Dedifferentiated amniotic fluid mesenchymal stem cell (primary cell): Measurements from ENCODE around the gene PGM5.
"Not testable (repeated sequence)": the region's sequence is repeated elsewhere in the genome, so short reads cannot be mapped to it uniquely, and the experiment has no call there.

Experiments used
- DNase-seq: peaks from one replicate; pipeline ENCODE4 v3.0.0-alpha.2; 2016; ENCODE audit errors: extremely low spot score

The PGM5 gene

DNA sequence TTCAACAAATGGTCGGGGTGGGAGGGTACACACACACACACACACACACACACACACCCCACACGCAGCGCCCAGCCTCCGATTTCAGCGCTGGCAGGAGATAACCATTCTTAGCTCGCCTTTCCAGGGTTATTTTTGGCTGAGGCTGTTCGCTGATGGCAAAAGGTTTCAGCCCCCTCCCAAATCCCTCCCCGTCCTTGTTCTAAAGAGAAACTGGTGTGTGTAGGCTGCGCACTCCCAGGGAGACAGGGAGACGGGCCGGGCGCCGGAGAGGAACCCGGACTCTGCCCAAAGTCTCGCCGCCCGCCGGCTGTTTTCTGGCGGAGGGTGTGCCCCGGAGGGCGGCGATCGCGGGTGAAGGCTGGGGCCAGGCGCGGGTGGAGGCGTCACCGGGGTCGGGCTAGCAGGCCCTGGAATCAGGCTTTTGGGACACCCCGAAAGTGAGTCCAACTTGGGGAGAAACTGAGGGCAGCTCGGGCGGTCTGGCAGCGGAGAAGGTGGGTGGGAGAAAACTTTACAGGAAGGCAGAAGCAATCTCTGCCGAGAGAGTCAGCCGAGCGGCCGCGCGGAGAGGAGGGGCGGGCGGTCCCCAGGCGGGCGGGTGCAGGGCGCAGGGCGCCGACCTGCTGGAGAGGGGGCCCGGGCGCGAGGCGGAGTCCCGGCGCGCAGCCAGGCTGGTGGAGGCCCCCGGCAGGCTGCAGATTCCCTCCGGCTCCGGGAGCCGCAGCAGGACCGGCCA lies at the start of gene PGM5:
Gene PGM5, plus strand, starts transcription at position 232 of the 739 bp plus-strand sequence. CDS start 517 bp downstream, outside the sequence.
- DNase-seq = not testable (repeated sequence)

DNA sequence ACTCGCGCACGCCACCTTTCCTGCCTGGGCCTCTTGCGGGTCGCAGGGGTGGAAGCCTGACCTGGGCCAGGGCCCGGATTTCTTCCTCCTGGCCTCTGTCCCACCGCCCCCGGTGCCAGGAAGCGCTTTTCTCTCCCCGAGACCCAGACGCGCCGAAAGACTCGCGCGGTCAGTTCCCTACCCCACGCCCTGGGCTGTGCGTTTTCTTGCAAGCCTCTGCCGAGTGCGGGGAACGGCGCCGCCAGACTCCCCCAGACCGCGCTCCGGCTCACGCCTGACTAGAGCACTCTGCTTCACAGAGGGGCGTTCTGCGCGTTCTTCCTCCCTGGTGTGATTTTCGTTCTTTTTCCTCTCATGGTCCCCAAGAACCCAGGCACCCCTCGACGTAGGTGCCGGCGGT lies 49.3 kb upstream of the PGM5 start:
- not testable (repeated sequence) for DNase-seq

DNA sequence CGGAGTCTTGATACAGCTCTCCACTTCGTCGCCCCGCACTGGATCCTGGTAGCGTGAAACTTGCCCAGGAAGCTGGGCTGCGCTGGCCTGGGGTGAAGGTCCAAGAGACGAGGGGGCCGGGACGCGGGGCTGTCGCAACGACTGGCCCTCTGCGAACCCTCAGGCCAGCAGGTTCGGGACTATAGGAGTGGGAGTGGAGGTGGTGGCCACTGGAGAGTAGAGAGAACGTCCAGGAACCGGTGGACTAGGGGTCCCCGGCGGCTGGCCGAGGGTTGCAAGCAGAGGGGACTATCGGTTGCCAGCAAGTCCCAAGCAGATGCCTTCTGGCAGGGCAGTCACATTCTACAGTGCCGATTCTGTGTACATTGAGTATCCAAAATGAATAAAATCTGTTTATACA lies 48.8 kb upstream of the PGM5 start:
- DNase-seq = not testable (repeated sequence)

DNA sequence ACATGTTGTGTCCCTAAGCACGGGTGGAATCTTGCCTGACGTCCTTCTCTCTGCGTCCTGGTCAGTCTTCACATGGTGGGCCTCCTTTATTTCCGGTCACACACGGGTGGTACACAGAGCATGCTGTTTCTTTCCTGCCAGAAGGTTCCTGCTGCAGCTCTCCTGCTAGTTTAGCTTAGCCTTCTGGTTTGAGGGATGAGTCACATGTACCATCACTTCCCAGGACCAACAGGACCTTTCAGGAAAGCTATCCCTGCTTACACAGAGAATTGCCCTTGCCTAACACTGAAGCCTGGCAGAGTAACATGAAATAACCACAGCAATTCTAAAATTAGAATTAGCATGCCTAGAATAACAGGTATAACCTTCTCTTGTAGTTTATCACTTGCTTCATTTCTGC lies 45.2 kb upstream of the PGM5 start:
- not testable (repeated sequence) for DNase-seq

DNA sequence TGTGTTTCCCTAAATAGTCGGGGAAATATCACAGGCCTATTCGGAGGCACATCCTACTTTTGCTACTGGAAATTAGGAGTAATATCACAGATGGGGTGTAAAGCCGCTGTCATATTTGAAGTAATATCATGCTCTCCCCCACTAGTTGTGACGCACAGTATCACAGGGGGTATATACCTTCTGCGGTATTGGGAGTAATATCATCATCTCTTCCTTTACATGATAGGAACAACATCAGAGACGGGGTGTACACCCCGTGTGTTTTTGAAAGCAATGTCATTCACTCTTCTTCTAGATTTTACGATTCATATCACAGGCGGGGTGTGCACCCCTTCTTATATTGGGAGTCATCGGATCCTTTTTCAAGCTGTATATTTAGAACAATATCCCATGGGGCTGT lies 38.2 kb upstream of the PGM5 start:
- DNase-seq = not testable (repeated sequence)

DNA sequence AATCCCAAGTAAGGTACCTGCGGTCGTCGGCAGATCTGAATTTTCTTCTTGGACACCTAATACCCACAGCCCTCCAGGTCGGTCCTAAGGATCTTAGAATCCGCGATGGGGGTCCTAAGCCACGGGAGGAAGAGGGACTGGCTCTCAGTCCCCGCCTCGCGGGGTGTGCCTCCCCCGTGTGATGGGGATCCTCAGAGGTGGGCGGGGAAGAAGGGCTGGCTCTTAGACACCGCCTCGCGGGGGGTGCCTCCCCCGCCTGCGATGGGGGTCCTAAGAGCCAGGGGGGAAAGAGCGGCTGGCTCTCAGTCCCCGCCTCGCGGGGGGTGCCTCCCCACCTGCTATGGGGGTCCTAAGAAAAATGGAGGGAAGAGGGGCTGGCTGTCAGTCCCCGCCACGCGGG lies 32.7 kb upstream of the PGM5 start:
- DNase-seq = not testable (repeated sequence)

DNA sequence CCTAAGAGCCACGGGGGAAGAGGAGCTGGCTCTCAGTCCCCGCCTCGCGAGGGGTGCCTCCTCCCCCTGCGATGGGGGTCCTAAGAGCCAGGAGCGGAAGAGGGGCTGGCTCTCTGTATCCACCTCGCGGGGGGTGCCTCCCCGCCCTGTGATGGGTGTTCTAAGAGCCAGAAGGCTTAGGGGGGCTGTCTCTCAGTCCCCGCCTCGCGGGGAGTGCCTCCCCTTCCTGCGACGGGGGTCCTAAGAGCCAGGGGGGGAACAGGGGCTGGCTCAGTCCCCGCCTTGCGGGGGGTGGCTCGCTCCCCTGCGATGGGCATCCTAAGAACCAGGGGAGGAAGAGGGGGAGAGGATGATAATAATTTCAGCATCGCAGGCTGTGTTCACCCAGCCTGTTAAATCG lies 31.9 kb upstream of the PGM5 start:
- not testable (repeated sequence) for DNase-seq

DNA sequence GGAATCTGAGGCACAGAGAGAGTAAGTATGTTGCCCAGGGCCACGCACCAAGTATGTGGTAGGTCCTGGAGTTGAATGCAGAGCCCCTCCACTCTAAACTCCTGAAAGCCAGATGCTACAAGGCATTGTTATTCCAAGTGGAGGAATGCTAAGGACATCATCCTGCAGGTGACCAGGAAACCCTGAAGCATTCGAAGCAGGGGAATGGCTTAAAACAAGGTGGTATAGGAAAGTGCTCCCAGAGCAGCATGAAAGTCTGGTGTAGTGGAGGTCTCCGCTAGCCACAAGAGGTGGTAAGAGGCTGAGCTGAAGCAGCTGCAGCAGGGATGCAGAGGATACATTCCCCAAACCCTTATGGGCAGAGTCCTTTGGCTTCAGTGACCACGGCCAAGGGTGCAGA lies 27.3 kb upstream of the PGM5 start:
- DNase-seq = not testable (repeated sequence)

DNA sequence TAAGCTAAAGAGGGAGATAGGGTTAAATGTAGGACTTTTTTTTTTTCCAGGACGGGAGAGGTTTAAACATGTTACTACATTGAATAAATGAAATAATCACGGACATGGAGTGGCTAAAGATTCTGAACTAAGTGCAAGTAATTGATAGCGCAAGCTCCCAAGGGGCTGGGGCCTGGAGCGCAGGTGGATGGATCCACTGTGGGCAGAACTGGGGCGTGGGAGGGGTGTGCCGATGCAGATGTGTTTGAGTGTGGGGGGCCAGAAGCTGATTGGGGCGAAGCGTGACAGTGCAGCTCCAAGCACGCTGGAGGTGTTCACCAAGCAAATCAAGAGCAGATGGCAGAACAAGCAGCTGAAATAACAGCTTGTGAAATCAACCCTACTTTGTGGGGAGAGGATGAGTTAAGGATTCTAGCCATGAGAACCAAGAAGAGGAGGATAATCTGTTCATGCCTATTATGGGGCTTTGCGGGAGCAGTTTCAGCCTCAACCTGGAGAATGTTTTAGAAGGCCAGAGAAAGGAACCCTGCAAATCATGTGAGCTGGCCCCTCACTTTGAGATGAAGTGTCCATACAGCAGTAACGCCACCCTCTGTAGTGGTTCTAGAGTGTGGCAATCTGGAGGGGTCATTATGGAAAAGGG lies 25.8 kb upstream of the PGM5 start:
- not testable (repeated sequence) for DNase-seq

DNA sequence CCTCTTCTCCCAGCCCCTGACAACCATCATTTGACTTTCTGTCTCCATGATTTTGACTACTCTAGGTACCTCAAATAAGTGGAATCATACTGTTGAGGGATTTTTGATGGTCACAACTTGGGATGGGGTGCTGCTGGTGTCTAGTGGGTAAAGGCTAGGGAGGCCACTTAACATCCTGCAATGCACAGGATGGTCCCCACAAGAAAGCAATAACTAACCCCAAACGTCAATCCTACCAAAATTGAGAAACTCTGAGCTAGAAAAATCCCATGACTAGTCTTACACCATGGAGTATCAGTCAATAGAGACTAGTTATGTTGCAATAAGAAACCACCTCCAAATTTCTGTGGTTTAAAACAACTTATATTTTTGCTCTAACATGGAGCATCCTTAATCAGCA lies 24.3 kb upstream of the PGM5 start:
- DNase-seq = not testable (repeated sequence)

DNA sequence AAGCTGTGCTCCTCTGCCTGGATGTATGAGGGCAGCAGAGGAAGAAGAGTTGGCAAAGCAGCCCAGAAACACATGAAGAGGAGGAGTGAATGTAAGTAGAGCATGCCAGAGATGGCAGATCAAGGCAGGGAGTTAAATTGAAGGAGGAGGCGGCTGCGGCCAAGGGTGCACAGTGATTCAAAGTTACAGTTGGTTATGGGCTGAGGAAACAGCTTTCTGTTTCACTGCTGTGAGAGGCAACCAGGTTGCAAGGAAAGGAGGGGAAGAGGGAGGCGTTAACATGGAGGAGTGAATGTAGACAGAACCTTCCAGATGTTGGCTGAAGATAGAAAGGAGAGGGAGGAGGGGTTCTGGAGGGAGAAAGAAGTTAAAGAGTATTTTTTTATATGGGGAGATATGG lies 20.5 kb upstream of the PGM5 start:
- not testable (repeated sequence) for DNase-seq

DNA sequence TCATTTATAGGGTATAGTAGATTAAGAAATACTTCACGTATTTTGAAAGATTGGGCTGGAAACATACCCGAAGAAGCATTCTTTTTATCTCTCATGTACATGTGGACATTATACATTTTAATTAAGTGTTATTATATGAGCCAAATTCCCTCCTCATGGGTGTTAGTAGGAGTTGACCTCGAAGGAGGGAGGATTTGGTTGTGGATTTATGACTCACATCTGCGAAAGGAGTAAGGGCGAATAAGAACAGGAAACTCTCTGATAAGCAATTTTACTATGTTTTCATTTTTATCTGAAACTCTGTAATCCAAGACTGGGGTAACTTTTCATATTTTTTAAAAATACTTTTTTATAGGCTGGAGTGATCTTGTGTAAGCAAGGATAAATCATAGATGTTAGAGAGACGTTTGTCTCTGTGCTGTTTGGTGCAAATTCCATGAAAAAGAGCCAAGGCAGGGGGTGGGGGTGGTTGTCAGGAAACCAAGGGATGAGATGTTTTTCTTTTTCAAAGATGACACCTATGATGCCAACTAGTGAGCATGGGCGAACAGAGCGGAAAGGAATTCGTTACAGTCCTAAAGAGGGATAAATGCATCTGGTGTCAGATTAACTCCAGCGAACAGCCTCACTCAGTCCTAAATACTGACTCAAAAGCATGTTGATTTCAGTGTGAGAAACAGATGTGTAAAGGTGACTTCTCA lies 19.6 kb upstream of the PGM5 start:
- DNase-seq = not testable (repeated sequence)

DNA sequence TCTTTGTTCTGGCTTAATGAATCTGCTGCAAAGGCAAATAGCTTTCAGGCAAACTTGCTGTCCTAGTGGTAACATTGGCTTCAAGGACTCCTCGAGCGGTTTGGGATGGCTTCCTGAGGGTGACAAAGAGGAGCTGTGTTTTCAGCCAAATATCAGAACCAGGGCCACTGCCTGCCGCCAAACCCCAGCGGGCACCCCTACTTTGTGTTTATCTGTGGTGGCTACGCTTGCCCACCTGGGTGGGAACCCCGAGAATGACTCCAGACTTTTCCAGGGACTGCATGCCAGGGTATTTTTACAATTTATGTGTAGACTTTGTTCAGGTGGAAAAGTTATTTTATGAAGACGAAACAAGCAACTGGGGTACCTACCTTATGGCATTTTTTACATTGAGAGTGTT lies 18.4 kb upstream of the PGM5 start:
- DNase-seq = not testable (repeated sequence)

DNA sequence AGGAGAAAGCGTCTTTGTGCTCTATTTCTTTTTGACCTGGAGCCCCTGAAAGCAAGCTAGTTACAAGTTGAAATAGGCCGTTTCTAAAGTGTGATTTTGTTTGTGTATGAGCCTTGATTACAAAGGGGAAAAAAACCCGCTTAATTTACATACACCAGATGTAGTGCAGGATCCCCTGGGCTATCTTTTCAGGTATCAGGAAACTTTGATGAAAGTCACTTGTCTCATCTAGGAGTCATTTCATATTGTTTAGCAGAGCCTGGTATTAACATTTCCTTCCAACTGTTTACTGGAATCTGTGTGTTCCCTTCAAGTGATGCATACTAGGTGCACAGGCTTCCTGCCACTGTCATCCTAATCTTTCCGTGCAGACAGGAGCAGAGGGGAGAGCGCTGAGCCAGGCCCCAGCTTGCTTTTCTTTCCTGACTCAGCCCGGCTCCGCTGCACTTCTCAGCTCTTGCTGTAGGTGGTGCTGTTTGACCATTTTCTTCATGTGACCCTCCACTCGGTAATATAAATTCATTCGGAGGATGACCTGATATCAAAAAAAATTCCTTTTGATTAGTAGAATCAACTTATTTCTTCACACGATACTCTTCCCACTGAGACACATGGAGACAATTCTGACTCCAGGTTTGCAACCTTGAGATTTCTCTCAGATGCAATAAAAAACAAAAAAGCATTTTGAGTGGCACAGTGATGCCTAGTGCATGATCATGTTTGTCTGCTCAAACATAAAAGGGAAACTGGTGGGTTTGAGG lies 14.0 kb upstream of the PGM5 start:
- DNase-seq = not testable (repeated sequence)

DNA sequence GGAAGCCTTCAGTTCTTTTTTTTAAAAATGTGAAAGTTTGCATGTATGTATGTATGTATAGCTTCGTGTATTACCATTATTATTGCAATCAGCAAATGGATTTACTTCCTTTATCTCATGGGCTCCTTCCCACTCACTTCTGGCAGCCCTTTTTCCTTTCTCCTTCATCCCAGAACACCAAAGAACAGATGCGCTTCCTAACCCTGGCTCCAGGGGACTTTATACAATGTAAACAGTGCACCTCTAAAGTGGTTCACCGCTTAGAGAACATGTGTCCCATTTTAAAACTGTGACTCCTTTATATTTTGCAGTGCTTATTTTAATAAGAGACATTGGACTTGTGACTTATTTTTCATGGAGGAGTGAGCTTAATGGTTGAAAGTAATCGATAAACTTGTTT lies 13.2 kb upstream of the PGM5 start:
- DNase-seq = not testable (repeated sequence)

DNA sequence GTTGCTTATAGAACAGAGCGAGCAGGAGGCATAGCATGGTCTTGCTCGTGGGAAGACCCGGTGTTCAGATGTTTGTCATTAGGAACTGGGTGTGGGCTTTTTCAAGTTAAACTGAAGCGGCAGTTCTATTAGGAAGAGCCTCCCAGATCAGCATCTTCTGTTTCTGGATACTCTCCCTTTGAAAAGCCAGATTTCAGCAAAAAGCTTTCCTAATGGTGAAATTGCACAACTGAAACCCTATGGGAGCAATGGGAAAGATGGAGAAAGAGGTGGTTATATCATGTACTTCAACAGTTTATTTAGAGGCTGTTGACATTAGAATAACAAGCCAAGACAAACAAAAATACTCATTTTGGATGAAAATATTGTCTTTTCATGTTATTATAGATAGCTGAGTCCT lies 12.4 kb upstream of the PGM5 start:
- not testable (repeated sequence) for DNase-seq

DNA sequence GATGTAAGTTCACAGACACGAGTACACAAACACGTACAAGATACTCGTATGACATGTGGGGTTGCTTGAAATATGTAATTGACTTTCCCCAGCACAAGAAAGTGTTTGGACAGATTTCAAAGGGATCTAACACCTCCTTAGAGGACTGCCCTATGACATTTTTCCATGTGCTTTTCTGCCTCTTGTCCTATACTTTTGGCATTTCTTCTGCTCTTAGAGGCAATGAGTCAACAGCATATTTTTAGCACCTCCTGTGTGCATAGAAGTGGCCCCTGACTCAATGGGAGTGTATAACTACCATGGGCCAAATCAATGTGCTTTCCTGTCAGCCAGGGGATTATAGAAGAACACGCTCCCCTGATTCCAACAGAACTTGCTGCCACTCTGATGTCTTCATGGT lies 4.7 kb upstream of the PGM5 start:
- DNase-seq = not testable (repeated sequence)

DNA sequence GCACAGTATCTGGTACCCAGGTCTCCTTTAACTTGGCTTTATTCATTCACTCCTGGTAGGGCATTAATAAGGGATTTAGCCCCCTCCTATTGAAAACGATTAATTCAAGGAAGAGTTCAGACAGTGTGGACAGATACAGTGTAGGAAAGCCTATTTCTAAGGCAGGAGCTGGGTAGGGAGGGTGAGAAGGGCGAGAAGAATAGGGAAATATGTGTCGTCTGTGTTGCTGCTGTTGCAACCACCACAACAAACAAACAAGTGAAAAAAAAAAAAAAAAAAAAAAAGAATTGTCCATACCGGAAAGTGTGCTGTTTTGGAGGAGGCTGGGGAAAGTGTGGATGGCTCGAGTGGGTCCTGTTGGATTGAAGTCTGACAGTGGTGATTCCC lies 425 bp upstream of the PGM5 start:
- not testable (repeated sequence) for DNase-seq

DNA sequence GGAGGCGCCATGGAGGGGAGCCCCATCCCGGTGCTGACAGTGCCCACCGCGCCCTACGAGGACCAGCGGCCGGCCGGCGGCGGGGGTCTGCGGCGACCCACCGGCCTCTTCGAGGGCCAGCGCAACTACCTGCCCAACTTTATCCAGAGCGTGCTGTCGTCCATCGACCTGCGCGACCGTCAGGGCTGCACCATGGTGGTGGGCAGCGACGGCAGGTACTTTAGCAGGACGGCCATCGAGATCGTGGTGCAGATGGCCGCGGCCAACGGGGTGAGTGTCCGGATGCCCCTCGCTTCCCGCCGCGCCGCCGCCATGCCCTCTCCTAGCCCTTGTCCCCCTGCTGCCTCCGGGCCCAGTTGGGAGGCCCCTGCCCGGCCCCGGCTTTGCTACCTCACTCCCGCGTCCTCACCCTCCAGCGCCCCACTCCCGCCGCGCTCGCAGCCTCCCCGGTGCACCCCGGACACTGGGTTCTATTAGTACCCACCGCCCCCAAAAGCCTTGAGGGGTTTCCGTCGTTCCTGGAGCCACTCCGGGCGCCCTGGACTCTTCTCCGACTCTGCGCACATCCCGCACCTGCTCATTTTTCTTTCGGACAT lies 806 bp downstream of the PGM5 start:
- DNase-seq = not testable (repeated sequence)

DNA sequence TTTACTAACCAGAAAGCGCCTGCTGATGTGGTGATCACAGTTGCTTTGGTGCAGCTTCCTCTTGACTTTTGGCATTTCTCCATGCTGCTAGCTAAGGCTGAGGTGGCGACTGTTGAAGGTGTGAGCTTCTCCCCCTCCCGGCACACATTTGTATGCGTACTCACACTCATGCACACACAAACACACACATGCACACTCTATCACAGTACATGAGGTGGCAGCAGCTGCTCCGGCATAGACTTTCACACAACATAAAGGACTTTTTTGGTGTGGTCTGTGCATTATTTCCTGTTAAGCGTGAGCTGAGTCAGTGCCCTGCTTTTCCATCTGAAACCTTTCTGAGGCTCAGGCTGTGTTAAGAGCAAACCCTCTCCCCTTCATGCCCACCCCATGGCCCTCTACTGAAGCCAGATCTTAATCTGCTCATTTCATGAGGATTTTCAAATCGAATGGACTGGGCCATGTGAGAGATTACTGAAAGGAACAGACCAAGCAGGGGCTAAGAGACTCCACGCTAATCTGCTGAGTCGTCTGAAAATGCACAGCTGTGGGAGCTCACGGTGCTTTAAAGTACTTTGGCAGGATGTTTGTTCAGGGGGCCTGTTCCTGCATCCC lies 10.6 kb downstream of the PGM5 start:
- DNase-seq = not testable (repeated sequence)

DNA sequence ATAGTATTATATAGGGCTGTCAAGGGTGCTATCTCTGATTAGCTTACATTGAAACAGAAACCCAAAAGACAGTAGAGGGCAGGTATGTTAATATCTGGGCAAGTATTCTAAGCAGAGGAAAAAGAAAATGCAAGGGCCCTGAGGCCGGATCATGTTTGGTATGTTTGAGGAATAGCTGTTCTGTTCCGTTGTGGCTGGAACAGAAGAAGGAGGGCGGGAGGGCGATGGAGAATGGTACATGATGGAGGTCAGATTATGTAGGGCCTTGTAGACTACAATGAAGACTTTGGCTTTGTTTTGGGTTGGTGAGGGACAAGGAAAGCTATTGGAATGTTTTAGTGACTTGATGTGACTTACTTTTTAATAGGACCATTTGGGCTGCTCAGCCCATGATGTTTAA lies 19.4 kb downstream of the PGM5 start:
- DNase-seq = not testable (repeated sequence)
